Brain pericyte (primary cell): ENCODE results near the gene FHIT.

ENCODE experiments used
- DNase-seq: peaks from one replicate; pipeline ENCODE4 v3.0.0-alpha.2; 2012; ENCODE audit warnings: low read depth, low spot score

FHIT gene

GRCh38 chr3:60126511-60127304 lies 1124.5 kb downstream of the FHIT start:
- DNase-seq: no peak

GRCh38 chr3:60125686-60126085 lies 1125.6 kb downstream of the FHIT start:
- DNase-seq: no peak

- DNase-seq: no peak
Measured at GRCh38 chr3:60120245-60120644, 1131.0 kb downstream of the FHIT start.

GRCh38 chr3:60114191-60114590 lies 1137.1 kb downstream of the FHIT start:
- DNase-seq: no peak

GRCh38 chr3:60107275-60107674 lies 1144.0 kb downstream of the FHIT start:
- DNase-seq: no peak

- no peak for DNase-seq
Measured at GRCh38 chr3:60102154-60102553, 1149.1 kb downstream of the FHIT start.

- no peak for DNase-seq
Measured at GRCh38 chr3:60101621-60102020, 1149.6 kb downstream of the FHIT start.

- DNase-seq: no peak
Measured at GRCh38 chr3:60096403-60096802, 1154.8 kb downstream of the FHIT start.

- no peak for DNase-seq
Measured at GRCh38 chr3:60095930-60096329, 1155.3 kb downstream of the FHIT start.

- DNase-seq: no peak
Measured at GRCh38 chr3:60095516-60095915, 1155.7 kb downstream of the FHIT start.

- DNase-seq: no peak
Measured at GRCh38 chr3:60094392-60094947, 1156.8 kb downstream of the FHIT start.

GRCh38 chr3:60090548-60090947 lies 1160.7 kb downstream of the FHIT start:
- DNase-seq: no peak

- no peak for DNase-seq
Measured at GRCh38 chr3:60086811-60087210, 1164.4 kb downstream of the FHIT start.

- no peak for DNase-seq
Measured at GRCh38 chr3:60085649-60086048, 1165.6 kb downstream of the FHIT start.

- DNase-seq: no peak
Measured at GRCh38 chr3:60081381-60082095, 1169.7 kb downstream of the FHIT start.

GRCh38 chr3:60080648-60081047 lies 1170.6 kb downstream of the FHIT start:
- no peak for DNase-seq

GRCh38 chr3:60079076-60079475 lies 1172.2 kb downstream of the FHIT start:
- no peak for DNase-seq

- DNase-seq: no peak
Measured at GRCh38 chr3:60076331-60076730, 1174.9 kb downstream of the FHIT start.

GRCh38 chr3:60073942-60074341 lies 1177.3 kb downstream of the FHIT start:
- DNase-seq: no peak

GRCh38 chr3:60073228-60073627 lies 1178.0 kb downstream of the FHIT start:
- no peak for DNase-seq

- DNase-seq: no peak
Measured at GRCh38 chr3:60070366-60070765, 1180.9 kb downstream of the FHIT start.

- DNase-seq: no peak
Measured at GRCh38 chr3:60065227-60065868, 1185.9 kb downstream of the FHIT start.
